ENCODE results near the gene DHX15. TPM values are rescaled to one million over a fixed set of nuclear protein-coding genes. Genes with fewer than 3 reads are reported as not detected.

Gene DHX15
- total RNA-seq, 4 donors from 2014 or later = 125 to 314 (median 146) TPM

DNA sequence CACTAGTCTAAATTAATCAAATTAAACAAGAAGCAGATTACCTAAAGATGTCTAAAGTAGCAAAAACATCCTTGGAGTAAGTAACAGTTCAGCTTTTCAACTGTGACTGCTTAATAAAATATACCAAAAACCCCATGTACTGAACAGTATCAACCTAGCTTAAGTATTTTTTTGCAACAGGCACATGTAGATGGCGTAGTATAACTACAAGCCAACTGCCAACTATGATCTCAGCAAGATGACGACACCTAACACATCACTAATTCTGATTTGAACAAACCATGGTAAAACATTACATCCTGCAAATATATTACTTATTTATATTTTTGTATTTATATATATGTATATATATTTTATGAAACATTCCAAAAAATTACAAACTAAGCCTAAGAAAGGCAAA is 24.5 kb downstream of the DHX15 start:
- no peak for TF ChIP-seq POLR2A (IDR thresholded peaks at IDR 0.05)
- TF ChIP-seq, protein P1, sequence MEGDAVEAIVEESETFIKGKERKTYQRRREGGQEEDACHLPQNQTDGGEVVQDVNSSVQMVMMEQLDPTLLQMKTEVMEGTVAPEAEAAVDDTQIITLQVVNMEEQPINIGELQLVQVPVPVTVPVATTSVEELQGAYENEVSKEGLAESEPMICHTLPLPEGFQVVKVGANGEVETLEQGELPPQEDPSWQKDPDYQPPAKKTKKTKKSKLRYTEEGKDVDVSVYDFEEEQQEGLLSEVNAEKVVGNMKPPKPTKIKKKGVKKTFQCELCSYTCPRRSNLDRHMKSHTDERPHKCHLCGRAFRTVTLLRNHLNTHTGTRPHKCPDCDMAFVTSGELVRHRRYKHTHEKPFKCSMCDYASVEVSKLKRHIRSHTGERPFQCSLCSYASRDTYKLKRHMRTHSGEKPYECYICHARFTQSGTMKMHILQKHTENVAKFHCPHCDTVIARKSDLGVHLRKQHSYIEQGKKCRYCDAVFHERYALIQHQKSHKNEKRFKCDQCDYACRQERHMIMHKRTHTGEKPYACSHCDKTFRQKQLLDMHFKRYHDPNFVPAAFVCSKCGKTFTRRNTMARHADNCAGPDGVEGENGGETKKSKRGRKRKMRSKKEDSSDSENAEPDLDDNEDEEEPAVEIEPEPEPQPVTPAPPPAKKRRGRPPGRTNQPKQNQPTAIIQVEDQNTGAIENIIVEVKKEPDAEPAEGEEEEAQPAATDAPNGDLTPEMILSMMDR (IDR thresholded peaks at IDR 0.05) = no peak

GRCh38 chr4:24559032-24559821 is 25.1 kb downstream of the DHX15 start:
- no peak overlapping the region for H3K4me3 ChIP-seq
- H3K9me3 ChIP-seq = no peaks in the 10 kb centered on the region
- H3K27me3 ChIP-seq = no peaks in the 10 kb centered on the region
- H3K27ac ChIP-seq = no peak overlapping the region
- no peak for DNase-seq
- TF ChIP-seq POLR2A (IDR thresholded peaks at IDR 0.05) = no peak
- H3K4me1 ChIP-seq = peaks cover 0 to 28% (median 5%) of the 10 kb centered on the region in 4 donors
- peaks cover 0 to 11% (median 0%) of the 10 kb centered on the region in 3 donors for H3K36me3 ChIP-seq

More for the DNA sequence above, 24.5 kb downstream of the DHX15 start:
- DNase-seq = no peak
- no peak overlapping the region for H3K4me3 ChIP-seq
- no peaks in the 10 kb centered on the region for H3K9me3 ChIP-seq
- H3K27ac ChIP-seq = no peak overlapping the region
- H3K27me3 ChIP-seq = no peaks in the 10 kb centered on the region
- peaks cover 0 to 32% (median 5%) of the 10 kb centered on the region in 4 donors for H3K4me1 ChIP-seq
- H3K36me3 ChIP-seq = peaks cover 0 to 6% (median 0%) of the 10 kb centered on the region in 3 donors

DNA sequence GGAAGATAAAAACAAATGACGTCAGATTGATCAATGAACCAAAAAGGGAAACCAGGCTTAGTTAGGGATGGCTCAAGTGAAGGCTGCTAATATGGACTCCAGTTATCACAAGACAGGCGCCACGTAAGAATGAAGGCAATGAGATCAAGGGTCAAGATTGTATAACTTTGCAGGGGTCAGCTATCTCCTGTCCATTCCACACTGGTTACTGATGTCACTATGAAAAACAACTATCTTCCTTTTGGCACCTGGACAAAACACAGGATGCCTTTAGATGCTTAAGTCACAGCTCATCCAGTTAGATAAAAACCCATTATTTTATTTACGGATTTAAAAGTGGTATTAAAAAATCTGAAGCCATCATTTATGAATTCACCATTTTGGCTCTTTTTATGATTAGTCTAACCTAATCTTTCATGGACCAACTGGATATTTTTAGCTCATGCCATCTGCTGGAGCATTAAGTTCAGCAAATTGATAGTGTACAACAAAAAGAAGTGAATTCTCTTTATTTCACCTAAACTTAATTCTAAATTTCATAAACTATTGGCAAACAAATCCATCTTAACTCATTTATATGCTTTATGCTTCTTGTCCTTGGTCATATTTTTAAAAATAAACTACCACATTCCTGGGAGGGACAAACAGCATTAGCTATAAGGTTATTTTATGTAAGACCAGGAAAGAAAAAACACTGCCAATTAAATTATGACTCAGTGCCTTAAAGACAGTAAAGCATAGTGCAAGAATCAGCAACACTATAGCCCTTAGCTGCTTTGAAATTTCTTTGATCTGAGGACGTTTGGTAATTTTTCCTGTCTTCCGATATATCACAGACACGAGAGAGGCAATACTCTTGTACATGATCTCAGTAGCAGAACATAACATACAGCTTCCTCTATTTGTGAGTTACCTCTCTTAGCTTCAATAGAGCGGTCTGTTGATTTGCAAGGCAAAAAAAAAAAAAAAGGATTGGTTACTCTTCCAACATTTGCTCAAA is 27.0 kb downstream of the DHX15 start:
- peak overlapping the region in 2 of 4 donors; percentile 55 for H3K27ac ChIP-seq
- TF ChIP-seq, protein P1 (IDR thresholded peaks at IDR 0.05) = no peak
- TF ChIP-seq POLR2A (IDR thresholded peaks at IDR 0.05) = no peak
- peaks cover 0 to 25% (median 0%) of the 10 kb centered on the region in 3 donors for H3K36me3 ChIP-seq
- DNase-seq = peak in 1 of 3 donors; percentile 52
- H3K27me3 ChIP-seq = no peaks in the 10 kb centered on the region
- no peaks in the 10 kb centered on the region for H3K9me3 ChIP-seq
- H3K4me3 ChIP-seq = no peak overlapping the region
- H3K4me1 ChIP-seq = peaks cover 0 to 28% (median 5%) of the 10 kb centered on the region in 4 donors

DNA sequence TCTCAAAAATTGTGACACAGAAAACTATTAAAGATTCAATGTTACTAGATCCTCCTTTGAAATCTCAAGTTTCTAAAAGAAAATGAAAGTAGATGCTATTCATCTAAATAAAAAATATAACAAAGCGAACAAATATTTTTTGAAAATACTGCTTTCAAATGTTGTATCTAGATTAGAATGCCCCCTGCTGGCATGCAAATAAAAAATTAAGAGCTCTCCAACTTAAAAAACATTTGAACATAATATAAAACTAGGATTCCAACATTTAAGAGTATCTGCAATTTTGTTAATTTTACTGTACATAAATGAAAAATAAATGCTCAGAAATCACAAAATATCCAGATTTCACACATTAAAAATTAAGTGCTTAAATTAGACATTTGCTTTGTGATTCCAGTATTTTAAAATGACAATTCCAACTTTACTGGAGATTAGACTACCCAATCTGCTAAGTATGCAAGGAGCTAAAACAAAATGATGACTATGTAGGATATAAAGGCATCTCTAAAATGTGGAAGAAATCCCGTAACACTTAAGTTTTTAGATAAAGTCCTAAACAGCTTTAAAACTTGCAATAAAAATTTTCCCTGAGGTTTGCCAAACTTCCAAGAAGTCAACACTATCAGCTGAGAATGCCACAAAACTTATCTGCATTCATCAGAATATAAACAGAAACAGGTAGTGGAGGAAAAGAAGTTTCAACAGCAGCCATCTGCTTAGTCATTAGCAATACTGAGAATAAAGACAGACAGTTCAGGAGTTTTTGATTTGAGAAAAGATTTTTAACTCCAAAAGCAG is 32.7 kb downstream of the DHX15 start:
- peaks cover 0 to 44% (median 0%) of the 10 kb centered on the region in 3 donors for H3K36me3 ChIP-seq
- peaks cover 0 to 13% (median 0%) of the 10 kb centered on the region in 4 donors for H3K4me1 ChIP-seq
- no peak overlapping the region for H3K27ac ChIP-seq
- no peaks in the 10 kb centered on the region for H3K27me3 ChIP-seq
- TF ChIP-seq POLR2A (IDR thresholded peaks at IDR 0.05) = no peak
- TF ChIP-seq, protein P1 (IDR thresholded peaks at IDR 0.05) = peak in 4 of 6 experiments; percentile 12 to 28 (median 23)
- no peak overlapping the region for H3K4me3 ChIP-seq
- no peak for DNase-seq
- H3K9me3 ChIP-seq = no peaks in the 10 kb centered on the region

DNA sequence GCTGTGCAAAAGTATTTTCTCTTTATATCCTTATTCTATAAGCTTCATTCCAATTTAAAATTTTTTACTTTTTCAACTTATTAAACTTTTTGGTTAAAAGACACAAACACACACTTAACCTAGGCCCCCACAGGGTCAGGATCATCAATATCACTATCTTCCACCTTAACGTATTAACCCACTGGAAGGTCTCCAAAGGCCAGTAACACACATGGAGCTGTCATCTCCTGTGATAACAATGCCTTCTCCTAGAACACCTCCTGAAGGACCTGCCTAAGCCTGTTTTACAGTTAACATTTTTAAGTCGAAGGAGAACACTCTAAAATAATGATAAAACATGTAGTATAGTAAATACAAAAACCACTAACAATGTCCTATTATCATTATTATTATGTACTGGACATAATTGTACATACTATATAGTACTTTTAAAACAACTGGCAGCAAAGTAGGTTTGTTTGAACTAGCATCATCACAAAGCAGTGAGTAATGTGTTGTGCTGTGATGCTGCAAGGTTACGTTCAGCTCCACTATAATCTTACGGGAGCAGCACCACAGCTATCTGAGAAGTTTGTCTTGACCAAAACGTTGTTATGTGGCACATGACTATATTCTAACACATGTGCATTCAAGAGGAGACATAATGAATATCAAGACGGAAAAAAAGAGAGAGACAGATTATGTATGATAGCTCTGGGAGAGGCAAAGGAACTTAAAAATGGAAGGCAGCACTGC is 33.7 kb downstream of the DHX15 start:
- H3K27me3 ChIP-seq = no peaks in the 10 kb centered on the region
- peaks cover 0 to 8% (median 0%) of the 10 kb centered on the region in 4 donors for H3K4me1 ChIP-seq
- H3K27ac ChIP-seq = no peak overlapping the region
- DNase-seq = no peak
- peaks cover 0 to 48% (median 0%) of the 10 kb centered on the region in 3 donors for H3K36me3 ChIP-seq
- no peaks in the 10 kb centered on the region for H3K9me3 ChIP-seq
- H3K4me3 ChIP-seq = no peak overlapping the region
- no peak for TF ChIP-seq POLR2A (IDR thresholded peaks at IDR 0.05)
- TF ChIP-seq, protein P1 (IDR thresholded peaks at IDR 0.05) = no peak
